Activated CD8-positive, alpha-beta memory T cell treated with anti-CD3 and anti-CD28 coated beads, Interleukin-2, amount 50 U/mL, for 4 hours (primary cell): Measurements from ENCODE around the gene KRT86.
"Not testable (repeated sequence)": the region's sequence is repeated elsewhere in the genome, so short reads cannot be mapped to it uniquely, and the experiment has no call there.

Experiments
- DNase-seq: peaks from one replicate; pipeline ENCODE4 v3.0.0-alpha.2; 2020

KRT86 gene

DNA sequence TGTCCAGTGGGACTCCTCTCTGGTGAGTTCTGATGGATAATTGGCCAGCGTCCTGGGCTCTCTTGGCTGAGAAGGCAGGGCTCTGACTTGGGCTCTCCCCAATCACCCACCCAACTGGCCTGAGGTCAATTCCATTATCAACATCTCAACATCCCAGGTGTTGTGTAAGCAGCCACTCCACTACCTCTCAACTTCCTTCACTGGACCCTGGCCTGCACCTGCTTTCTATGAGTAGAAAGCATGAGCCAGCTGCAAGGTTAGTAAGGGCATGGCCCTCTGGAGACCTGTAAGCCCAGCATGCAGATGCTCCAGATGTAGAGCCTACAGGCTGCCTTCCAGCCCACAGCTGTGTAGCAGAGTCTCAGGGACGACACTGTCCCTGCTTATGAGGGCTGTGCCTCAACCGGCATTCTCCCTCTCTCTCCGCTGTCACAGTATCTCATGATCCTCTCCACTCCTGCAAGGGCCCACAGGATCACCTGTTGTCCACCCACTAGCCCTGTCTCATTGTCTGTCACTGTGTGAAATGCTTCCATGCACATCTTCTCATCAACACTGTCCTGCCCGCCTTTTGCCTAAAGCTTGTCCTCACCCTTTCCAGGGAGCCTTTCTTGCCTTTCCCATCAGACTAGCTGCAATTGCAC is 22.2 kb downstream of the KRT86 start:
- no peak for DNase-seq

DNA sequence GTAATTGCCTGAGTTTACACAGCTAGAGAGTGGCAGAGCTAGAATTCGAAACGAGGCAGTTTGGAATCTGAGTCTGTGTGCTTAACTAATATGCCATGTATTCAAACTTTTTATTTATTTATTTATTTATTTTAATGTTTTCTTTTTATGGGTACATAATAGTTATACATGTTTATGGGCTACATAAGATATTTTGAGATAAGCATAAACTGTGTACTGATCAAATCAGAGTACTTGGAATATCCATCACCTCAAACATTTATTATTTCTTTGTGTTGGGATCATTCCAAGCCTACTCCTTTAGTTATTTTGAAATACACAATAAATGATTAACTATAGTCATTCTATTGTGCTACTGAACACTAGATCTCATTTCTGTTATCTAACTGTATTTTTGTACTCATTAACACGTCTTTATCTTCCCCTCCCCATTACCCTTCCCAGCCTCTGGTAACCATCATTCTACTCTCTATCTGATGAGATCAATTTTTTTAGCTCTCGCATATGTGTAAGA is 24.3 kb downstream of the KRT86 start:
- DNase-seq: no peak

- no peak for DNase-seq
Observed at GRCh38 chr12:52300796-52301691, 26.6 kb downstream of the KRT86 start.

DNA sequence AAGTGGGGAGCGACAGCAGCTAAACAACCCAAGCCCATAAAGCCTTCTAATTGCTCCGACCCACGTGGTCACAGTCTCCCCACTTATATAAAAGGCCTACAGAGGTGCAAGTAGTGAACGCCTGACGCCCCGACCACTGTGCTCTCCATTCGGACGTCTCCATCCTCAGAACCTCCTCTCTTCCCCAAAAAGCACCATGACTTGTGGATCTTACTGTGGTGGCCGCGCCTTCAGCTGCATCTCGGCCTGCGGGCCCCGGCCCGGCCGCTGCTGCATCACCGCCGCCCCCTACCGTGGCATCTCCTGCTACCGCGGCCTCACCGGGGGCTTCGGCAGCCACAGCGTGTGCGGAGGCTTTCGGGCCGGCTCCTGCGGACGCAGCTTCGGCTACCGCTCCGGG is 27.3 kb downstream of the KRT86 start:
- not testable (repeated sequence) for DNase-seq

DNA sequence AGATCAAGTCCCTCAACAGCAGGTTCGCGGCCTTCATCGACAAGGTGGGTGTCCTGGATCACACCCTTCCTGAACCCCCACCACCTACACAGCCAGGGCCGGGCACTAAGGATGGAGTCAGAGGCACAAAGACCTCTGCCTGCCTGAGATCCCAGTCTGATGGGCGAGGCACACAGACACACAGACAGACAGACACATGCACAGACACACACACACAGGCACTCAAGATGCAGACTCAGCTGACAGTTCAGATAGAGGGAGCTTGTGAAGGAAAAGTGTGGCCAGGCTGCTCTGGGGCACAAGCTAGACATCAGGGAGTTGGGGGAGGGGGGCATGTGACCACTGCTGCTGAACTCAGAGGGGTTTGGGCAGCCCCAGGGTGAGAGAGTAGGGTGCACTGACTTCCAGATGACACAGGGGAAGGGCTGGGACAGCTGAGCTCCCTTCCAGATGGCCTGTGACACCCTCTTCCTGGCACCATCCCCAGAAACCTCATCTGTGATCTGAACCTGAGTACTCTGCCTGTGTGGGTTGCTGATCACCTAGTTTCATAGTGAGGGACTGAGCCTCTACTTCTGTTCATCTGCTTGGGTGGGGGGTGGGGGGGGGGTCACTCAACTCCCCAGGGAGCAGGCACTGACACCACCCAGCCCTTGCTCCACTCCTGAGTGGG is 27.9 kb downstream of the KRT86 start:
- DNase-seq: not testable (repeated sequence)

DNA sequence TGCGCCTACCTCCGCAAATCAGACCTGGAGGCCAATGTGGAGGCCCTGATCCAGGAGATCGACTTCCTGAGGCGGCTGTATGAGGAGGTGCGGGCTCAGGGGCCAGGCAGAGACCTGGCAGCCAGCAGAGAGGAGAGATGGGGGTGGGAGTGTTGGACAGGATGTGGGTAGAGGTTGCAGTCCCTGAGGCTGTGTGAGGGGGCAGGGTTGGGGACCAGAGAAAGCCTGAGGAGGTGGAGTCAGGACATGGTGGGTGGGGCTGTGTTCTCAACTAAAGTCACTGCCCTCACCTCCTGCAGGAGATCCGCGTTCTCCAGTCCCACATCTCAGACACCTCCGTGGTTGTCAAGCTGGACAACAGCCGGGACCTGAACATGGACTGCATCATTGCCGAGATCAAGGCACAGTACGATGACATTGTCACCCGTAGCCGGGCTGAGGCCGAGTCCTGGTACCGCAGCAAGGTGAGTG is 30.5 kb downstream of the KRT86 start:
- not testable (repeated sequence) for DNase-seq

- DNase-seq: no peak
Observed at GRCh38 chr12:52305921-52306705, 31.7 kb downstream of the KRT86 start.

GRCh38 chr12:52306731-52307130 is 32.3 kb downstream of the KRT86 start:
- DNase-seq: no peak

DNA sequence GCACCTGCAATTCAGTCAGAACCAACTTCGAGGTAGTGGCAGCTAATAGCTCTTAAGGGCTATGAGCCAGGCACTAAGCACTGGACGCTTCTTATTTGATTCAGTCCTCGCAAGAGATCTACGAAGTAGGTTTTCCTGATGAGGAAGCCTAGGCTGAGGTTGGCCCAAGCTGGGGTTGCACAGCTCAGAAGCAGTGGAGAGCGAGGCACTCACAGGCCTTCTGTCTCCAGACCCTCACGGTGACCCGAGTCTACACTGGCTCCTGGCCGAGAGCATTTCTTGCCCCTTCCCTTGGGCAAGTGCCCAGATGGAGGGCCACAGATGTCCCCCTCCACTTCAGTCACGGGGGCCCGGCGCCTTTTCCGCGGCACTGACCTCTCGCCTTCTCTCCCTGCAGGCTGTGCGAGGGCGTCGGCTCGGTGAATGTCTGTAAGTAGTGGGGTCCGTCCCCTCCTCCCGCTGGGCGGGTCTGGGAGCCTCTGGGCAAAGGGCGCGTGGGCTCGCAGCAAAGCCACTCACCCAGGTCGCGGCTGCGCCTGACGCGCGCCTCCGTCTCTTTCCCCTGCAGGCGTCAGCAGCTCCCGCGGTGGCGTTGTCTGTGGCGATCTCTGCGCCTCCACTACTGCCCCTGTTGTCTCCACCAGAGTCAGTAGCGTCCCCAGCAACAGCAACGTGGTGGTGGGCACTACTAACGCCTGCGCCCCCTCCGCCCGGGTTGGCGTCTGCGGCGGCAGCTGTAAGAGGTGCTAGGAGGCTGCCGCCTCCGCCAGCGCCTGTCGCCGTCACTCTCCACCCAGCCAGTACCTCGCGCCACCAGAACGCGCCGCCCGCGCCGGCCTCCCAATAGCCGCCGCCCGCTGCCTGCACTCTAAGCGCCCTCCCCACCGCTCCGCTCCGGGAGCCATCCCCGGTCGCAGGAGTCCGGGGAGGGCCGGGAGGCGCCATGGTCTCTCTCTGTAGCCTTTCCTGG is 33.7 kb downstream of the KRT86 start:
- peak; percentile 25 for DNase-seq

DNA sequence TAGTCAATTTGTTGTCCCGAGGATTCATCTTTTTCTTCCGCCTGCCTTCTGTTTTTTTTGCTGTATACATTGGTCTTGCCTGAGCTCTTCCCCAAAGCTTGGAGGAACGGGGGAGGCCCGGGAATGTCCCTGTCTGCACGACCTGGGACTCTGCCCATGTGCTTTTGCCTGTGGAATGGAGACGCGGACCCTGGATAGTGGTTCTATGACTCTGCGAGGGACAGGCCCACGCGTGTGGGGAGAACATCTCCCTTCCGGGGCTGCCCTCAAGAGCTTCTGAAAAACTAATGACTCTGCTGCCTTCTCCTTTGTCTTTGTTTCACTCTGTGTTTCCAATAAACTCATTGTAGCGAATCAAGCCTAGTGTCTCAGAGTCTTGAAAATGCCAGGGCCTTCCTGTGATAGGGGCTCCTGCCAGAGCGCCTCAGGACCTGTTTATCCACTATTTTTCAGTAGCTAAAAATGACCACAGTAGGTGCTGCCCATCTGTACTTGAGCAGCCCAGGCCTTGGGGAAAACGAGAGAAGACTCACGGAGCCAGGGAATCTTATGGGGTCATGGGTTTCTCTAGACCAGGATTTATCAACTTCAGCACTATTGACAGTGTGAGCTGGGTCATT is 34.5 kb downstream of the KRT86 start:
- no peak for DNase-seq

GRCh38 chr12:52310622-52311284 is 36.3 kb downstream of the KRT86 start:
- no peak for DNase-seq

GRCh38 chr12:52311285-52311648 is 36.8 kb downstream of the KRT86 start:
- no peak for DNase-seq

GRCh38 chr12:52312086-52312485 is 37.6 kb downstream of the KRT86 start:
- DNase-seq: no peak

- no peak for DNase-seq
Observed at GRCh38 chr12:52313461-52313860, 39.0 kb downstream of the KRT86 start.

DNA sequence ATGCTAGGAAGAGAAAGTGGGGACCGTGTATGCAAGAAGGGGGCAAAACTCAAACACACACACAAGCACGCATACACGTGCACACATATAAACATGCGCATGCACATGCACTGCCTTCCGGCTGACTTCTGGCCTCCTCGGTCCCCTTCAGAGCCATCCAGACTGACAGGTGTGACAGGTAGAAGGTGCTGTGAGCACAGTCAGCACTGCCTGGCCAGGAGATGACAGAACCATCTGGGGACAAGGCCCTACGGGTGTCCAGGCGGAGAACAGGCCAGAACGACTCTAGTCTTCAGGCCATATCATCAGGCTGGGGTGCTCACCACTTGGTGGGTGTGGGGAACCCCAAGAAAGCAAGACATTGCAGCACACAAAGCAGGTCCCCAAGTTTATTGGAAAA is 39.5 kb downstream of the KRT86 start:
- no peak for DNase-seq

DNA sequence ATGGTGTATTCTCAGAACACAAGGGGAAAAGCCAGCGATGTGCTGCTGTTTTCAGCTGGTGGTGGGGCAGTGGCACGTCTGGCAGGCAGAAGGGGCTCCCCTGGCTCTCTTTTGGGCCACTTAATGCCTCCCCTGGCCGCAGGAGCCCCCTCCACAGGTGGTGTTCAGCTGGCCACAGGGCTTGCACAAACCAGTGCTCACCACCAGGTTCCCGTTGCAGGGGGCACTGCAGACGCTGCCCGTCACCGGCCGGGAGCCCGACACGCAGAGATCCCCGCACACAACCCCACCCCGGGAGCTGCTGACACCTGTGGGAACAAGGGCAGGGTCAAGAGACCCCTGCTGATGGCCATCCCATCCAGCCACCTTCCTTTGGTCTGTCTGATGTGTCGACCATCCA is 40.1 kb downstream of the KRT86 start:
- no peak for DNase-seq

- DNase-seq: not testable (repeated sequence)
Observed at GRCh38 chr12:52315721-52316120, 41.3 kb downstream of the KRT86 start.

DNA sequence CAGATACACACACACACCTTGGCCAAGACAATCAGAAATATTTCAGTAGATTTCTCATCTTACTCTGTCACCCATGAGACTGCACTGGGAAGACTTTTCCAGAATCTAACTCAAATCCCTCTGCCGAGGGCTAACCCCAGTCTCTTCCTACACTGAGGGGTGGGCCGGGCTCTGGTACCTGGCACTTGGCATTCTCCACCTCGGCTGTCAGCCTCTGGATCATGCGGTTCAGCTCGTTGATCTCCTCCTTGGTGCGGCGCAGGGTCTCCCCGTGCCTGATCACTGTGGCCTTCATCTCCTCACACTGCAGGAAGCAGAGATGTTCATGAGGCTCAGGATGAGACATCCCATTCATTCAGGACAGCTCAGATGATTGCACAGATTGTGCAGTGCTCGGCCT is 41.8 kb downstream of the KRT86 start:
- no peak for DNase-seq

DNA sequence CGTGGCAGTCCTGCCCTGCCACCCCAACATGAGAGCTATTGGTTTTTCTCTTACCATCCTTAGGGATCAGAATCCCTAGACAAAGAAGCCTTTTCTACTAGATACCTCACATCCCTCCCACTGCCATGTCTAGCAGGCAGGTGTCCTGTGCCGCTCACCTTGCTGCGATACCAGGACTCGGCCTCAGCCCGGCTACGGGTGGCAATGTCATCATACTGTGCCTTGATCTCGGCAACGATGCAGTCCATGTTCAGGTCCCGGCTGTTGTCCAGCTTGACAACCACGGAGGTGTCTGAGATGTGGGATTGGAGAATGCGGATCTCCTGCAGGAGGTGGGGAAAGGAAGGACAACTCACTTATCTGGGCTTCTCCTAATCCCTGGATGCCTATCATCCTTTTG is 42.3 kb downstream of the KRT86 start:
- no peak for DNase-seq

GRCh38 chr12:52317468-52318052 is 43.1 kb downstream of the KRT86 start:
- DNase-seq: no peak
